Body of pancreas (tissue), 4 donors: ENCODE results near the gene GPT2.

ENCODE experiments used
- POLR2A ChIP-seq, 3 donors: fragments of 450-650 bp; IDR thresholded peaks; one replicate each; pipeline ENCODE4 v1.6.1; 2016; ENCODE audit warnings: antibody characterized with exemption in 3 of 3, mild to moderate bottlenecking in 2 of 3
- TF ChIP-seq, protein P1 (sequence below), 7 experiments: fragments of 450-650 bp in 4 of 7; fragments of 200-600 bp in 3 of 7; sonication (generic) in 3 of 7; IDR thresholded peaks; one replicate each; pipeline ENCODE4 v1.5.1; 2016 to 2019; ENCODE audit warnings: antibody characterized with exemption in 7 of 7

DNA sequence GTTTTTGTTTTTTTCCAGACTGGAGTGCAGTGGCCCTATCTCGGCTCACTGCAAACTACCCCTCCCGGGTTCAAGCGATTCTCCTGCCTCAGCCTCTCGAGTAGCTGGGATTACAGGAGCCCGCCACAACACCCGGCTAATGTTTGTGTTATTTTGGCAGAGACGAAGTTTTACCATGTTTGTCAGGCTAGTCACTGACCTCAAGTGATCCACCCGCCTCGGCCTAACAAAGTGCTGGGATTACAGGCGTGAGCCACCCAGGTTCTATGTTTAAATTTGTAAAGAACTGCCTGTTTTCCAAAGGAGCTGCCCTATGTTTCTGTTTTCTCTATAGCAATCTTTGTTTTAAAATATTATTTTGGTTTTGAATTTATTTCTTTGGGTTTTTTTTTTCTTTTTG is 39.4 kb upstream of the GPT2 start:
- TF ChIP-seq, protein P1, sequence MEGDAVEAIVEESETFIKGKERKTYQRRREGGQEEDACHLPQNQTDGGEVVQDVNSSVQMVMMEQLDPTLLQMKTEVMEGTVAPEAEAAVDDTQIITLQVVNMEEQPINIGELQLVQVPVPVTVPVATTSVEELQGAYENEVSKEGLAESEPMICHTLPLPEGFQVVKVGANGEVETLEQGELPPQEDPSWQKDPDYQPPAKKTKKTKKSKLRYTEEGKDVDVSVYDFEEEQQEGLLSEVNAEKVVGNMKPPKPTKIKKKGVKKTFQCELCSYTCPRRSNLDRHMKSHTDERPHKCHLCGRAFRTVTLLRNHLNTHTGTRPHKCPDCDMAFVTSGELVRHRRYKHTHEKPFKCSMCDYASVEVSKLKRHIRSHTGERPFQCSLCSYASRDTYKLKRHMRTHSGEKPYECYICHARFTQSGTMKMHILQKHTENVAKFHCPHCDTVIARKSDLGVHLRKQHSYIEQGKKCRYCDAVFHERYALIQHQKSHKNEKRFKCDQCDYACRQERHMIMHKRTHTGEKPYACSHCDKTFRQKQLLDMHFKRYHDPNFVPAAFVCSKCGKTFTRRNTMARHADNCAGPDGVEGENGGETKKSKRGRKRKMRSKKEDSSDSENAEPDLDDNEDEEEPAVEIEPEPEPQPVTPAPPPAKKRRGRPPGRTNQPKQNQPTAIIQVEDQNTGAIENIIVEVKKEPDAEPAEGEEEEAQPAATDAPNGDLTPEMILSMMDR (IDR thresholded peaks at IDR 0.05) = no peak
- TF ChIP-seq POLR2A (IDR thresholded peaks at IDR 0.05) = no peak
